HG03354 (cell line): Measurements from ENCODE around the gene LMX1A.

ENCODE experiments used
- ATAC-seq: cut with Tn5 transposase; IDR thresholded peaks from one replicate; pipeline ENCODE4 v1.9.1; 2021; ENCODE audit warnings: mild to moderate bottlenecking; ENCODE audit not compliant: unreplicated experiment, poor library complexity, severe bottlenecking

LMX1A gene

GRCh38 chr1:165234149-165234548, 122.4 kb downstream of the LMX1A start:
- no peak for ATAC-seq

GRCh38 chr1:165228676-165229075, 127.8 kb downstream of the LMX1A start:
- no peak for ATAC-seq

- no peak for ATAC-seq
These were observed 128.3 kb downstream of the LMX1A start for GRCh38 chr1:165228111-165228655.

- no peak for ATAC-seq
These were observed 130.2 kb downstream of the LMX1A start for GRCh38 chr1:165226326-165226725.

DNA sequence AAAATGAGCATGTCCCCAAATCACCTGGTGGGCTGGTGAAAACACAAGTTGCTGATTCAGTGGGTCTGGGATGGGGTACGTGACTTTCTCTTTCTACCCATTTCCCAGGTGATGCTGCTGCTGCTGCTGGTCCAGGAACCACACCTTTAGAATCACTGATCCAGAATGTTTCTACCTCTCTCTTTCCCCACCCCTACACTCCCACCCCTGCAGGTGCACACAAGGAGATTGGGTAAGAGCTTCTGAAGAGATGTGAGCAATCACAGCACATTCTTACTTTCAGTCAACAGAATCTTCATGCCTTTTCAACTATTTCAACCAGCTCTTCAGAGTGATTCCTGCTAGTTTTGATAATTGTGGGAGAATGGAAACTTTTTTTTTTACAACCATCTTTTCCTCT, 130.9 kb downstream of the LMX1A start:
- ATAC-seq: no peak

DNA sequence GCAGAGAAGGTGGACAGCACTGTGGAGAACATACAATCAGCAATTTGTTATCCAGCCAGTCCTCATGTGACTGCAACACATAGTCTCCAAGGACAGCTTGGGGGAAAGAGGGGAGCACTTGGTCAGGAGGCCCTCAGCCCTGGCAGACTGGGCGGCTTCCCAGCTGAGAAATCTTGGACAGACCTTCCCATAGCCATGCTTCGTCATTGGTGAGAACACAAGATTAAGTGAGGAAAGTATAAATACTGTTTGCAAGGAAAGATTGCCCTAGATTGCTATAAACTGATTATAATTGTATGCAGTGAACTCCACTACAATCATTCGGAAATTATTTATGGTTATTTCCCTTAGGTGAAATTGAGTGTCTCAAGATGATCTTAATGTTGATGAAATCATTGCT, 131.5 kb downstream of the LMX1A start:
- ATAC-seq: no peak

DNA sequence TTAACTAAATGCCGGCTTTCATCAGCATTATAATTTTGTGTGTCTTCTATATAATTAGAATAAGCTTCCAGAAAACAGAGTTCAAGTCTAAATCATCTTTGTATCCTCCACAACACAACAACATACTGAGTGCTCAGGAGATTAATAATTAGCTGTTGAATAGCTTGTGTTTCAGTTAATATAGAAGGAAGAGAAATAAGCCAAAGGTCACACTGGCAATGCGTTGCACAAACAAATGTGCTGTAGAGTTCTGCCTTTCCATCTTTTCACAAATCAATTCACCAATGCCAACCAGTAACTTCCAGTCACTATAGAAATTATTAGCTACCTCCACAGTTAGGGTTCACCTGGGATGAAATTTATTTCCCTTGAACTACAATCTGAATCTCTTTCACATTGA, 132.0 kb downstream of the LMX1A start:
- ATAC-seq: no peak

GRCh38 chr1:165222580-165222979, 133.9 kb downstream of the LMX1A start:
- ATAC-seq: no peak

DNA sequence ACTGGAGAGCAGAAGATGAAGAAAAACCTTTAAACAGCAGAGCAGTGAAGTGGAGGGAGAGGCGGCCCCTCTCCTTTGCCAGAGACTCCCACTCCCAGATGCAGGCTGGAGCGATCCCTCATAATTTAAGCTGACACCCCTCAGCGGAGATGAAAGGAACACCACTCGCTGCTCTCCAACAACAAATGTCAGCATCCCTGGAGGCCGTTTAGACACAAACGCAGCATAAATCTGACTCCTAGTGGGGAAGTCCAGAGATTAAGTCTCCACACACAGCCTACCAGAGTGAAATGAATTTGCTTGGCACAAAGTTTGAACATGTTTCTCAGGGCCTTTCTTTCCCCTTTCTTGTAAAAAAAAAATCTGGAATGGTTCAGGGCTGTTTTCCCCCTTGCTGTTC, 137.8 kb downstream of the LMX1A start:
- ATAC-seq: no peak

GRCh38 chr1:165217958-165218357, 138.6 kb downstream of the LMX1A start:
- no peak for ATAC-seq

- ATAC-seq: no peak
These were observed 140.3 kb downstream of the LMX1A start for GRCh38 chr1:165216254-165216653.

DNA sequence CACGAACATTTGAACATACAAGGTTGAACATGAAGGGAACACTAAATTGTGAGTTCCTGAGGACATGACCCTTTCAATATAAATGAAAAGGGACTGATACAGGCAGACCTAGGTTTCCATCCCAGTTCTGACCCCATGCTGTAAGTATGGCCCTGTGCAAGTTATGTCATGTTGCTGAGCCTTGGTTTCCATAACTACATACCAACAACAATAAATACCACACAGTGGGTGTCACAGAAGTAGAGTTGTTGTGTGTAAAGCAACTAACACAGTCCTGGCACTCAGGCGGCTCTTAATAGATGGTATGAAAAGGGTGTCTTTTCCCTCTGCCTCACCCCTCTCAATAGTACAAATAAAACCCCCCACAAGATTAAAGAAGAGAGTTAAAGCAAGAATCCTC, 140.8 kb downstream of the LMX1A start:
- ATAC-seq: no peak

DNA sequence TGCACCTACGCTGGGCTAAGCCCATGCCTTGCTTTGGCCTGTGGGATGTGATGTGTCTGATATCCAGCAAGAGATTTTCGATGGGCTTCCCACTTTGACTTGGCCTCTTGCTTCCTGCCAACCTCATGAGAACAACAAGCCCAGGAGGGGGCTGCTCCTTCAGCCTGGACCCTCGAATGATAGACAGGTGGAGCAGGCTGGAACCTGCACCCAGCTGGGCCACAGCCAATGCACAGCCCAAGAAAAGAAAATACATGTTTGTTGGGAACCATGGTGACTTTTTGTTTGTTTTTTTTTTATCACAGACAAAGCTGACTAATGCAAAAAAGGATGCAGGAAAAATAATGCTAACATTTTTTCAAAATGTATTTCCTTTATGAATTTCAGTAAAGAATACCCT, 144.3 kb downstream of the LMX1A start:
- no peak for ATAC-seq

GRCh38 chr1:165207853-165208515, 148.5 kb downstream of the LMX1A start:
- no peak for ATAC-seq

GRCh38 chr1:165205145-165205544, 151.4 kb downstream of the LMX1A start:
- no peak for ATAC-seq

- no peak for ATAC-seq
These were observed 152.0 kb downstream of the LMX1A start for GRCh38 chr1:165204548-165204947.

DNA sequence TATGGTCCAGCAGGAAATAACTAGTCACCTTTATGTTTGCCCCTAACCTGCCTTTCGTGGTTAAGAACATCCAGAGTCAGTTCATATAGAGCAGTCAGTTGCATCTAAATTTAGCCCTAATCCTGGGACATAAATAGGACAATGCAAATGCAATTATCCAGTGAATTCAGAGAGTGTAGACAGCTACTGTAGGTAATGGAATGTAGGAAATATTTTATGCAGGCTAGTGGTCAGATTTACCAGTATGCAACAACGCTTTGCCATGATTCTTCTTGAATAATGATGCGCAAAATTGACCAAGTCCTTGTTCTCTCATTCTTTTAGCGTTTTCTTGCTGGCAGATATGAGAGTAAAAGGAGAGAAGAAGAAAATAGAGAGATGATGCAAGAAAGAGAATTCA, 165.4 kb downstream of the LMX1A start:
- no peak for ATAC-seq

GRCh38 chr1:165189913-165190312, 166.6 kb downstream of the LMX1A start:
- no peak for ATAC-seq

- no peak for ATAC-seq
These were observed 167.5 kb downstream of the LMX1A start for GRCh38 chr1:165189011-165189410.

DNA sequence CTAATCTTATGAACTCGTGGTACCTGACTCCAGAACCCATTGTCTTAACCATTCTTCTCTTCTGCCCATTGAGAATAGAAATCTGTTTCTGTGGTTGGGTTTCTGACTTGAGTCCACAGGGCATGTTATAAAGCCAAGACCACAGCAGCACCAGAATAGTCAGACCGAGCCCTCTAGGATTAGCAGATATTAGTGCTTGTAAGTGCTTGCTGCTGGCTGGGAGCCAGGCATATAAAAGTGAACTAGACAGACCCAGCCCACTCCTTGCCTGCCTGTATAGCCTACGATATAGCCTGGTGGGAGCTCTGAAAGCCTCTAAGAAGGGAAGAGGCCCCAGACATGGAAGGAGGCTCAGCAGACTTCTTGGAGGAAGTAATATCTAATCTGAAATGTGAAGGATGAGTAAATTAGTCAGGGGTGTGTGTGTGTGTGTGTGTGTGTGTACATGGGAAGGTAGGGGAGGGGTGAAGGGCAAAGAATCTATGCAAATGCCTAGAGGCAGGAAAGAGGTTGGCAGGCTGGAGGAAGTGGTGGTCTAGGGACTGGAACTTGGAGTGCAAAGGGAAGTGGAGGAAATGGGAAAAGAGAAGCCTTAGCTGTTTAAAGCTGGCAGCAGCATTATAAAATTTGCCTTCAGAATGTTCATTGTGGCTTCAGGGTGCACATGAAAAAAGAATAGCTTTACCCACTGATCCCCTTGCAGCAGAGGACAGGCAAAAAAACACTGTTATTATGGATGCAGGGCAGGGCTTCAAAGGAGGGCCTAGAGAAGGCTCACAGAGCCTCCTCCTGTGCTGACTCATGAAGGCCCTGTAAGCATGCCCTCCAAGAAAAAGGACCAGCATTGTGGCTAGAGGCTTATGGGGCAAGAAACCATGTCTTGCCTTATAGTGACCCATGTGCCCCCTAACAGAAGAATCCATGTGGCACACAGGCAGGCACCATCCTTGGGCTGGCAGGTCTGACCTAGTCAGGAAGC, 169.2 kb downstream of the LMX1A start:
- ATAC-seq: no peak
